KOPT-K1 (cell line): ENCODE results near the gene CIB1.

Experiments
- H3K27ac ChIP-seq: fragments of 200-600 bp; sonication (generic); 2 replicates; pipeline ENCODE4 v1.5.1; 2016; ENCODE audit warnings: antibody characterized with exemption, mild to moderate bottlenecking, low read depth, low read length; ENCODE audit not compliant: poor library complexity, severe bottlenecking
- H3K36me3 ChIP-seq: fragments of 200-600 bp; sonication (generic); 2 replicates; pipeline ENCODE4 v1.5.1; 2017; ENCODE audit warnings: antibody characterized with exemption, mild to moderate bottlenecking, low read length, moderate library complexity; ENCODE audit not compliant: insufficient read depth
- H3K9me3 ChIP-seq: fragments of 200-600 bp; sonication (generic); 2 replicates; pipeline ENCODE4 v1.5.1; 2017; ENCODE audit warnings: antibody characterized with exemption, low read length, mild to moderate bottlenecking; ENCODE audit not compliant: insufficient read depth, poor library complexity, severe bottlenecking

The CIB1 gene

GRCh38 chr15:90213122-90213817, 20.5 kb downstream of the CIB1 start:
- Histone ChIP-seq H3K36me3 (no peaks in the 10 kb centered on the region; the same call in 1 of the 2 replicates), H3K27ac (no peak overlapping the region), H3K9me3 (no peaks in the 10 kb centered on the region)

- H3K27ac ChIP-seq = no peak overlapping the region
- no peaks in the 10 kb centered on the region for H3K9me3 ChIP-seq
- H3K36me3 ChIP-seq = no peaks in the 10 kb centered on the region
These were observed 21.3 kb downstream of the CIB1 start for GRCh38 chr15:90212221-90213098.

GRCh38 chr15:90211440-90212143, 22.1 kb downstream of the CIB1 start:
- H3K27ac ChIP-seq = no peak overlapping the region
- H3K36me3 ChIP-seq = no peaks in the 10 kb centered on the region
- H3K9me3 ChIP-seq = no peaks in the 10 kb centered on the region

GRCh38 chr15:90211009-90211408, 22.7 kb downstream of the CIB1 start:
- Histone ChIP-seq H3K9me3 (no peaks in the 10 kb centered on the region), H3K36me3 (no peaks in the 10 kb centered on the region), H3K27ac (no peak overlapping the region)

GRCh38 chr15:90210593-90210992, 23.1 kb downstream of the CIB1 start:
- Histone ChIP-seq H3K27ac (no peak overlapping the region), H3K36me3 (no peaks in the 10 kb centered on the region), H3K9me3 (no peaks in the 10 kb centered on the region)

GRCh38 chr15:90209591-90209990, 24.1 kb downstream of the CIB1 start:
- H3K27ac ChIP-seq = no peak overlapping the region
- H3K9me3 ChIP-seq = no peaks in the 10 kb centered on the region
- no peaks in the 10 kb centered on the region for H3K36me3 ChIP-seq

- no peak overlapping the region for H3K27ac ChIP-seq
- H3K9me3 ChIP-seq = no peaks in the 10 kb centered on the region
- H3K36me3 ChIP-seq = no peaks in the 10 kb centered on the region
These were observed 25.4 kb downstream of the CIB1 start for GRCh38 chr15:90208356-90208755.

GRCh38 chr15:90207252-90207651, 26.5 kb downstream of the CIB1 start:
- Histone ChIP-seq H3K27ac (no peak overlapping the region), H3K36me3 (no peaks in the 10 kb centered on the region), H3K9me3 (no peaks in the 10 kb centered on the region)

- no peaks in the 10 kb centered on the region for H3K36me3 ChIP-seq
These were observed 27.9 kb downstream of the CIB1 start for GRCh38 chr15:90205886-90206285.

GRCh38 chr15:90205050-90205848, 28.5 kb downstream of the CIB1 start:
- H3K27ac ChIP-seq = no peak overlapping the region
- H3K36me3 ChIP-seq = no peaks in the 10 kb centered on the region
- no peaks in the 10 kb centered on the region for H3K9me3 ChIP-seq

More at GRCh38 chr15:90205886-90206285, 27.9 kb downstream of the CIB1 start:
- H3K27ac ChIP-seq = no peak overlapping the region
- no peaks in the 10 kb centered on the region for H3K9me3 ChIP-seq

- H3K9me3 ChIP-seq = no peaks in the 10 kb centered on the region
- H3K36me3 ChIP-seq = no peaks in the 10 kb centered on the region
- no peak overlapping the region for H3K27ac ChIP-seq
These were observed 29.8 kb downstream of the CIB1 start for GRCh38 chr15:90203922-90204321.

- Histone ChIP-seq H3K9me3 (no peaks in the 10 kb centered on the region), H3K27ac (no peak overlapping the region), H3K36me3 (no peaks in the 10 kb centered on the region)
These were observed 30.3 kb downstream of the CIB1 start for GRCh38 chr15:90203473-90203872.

GRCh38 chr15:90202929-90203328, 30.8 kb downstream of the CIB1 start:
- Histone ChIP-seq H3K36me3 (no peaks in the 10 kb centered on the region), H3K27ac (no peak overlapping the region), H3K9me3 (no peaks in the 10 kb centered on the region)

GRCh38 chr15:90201944-90202375, 31.8 kb downstream of the CIB1 start:
- Histone ChIP-seq H3K36me3 (no peaks in the 10 kb centered on the region), H3K27ac (peak overlapping the region; percentile 71), H3K9me3 (no peaks in the 10 kb centered on the region)
